NCI-H2227 (cell line): ENCODE data around the gene DENND2C.

Source experiments
- DNase-seq: peaks from one replicate; lab custom pipeline; 2025; ENCODE audit not compliant: unreplicated experiment; lab: John Stamatoyannopoulos, UW

Gene DENND2C

DNA sequence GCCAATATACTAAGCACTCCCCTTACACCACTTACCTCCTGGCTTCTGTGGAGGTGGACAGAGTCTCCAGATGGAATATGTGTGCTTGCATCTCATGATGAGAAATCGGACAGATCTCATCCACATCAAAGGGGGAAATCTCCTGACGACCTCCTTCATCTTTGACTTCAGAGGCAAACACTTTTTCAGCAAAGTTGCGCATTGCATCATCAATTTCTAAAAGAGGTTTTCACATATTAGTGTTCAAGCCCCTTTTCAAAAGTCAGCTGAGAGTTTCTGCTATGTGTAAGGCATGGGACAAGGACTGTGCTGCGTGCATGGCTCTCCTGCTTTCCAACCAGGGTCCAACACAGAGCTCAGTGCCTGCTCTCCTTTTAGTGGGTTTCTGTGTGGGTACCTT is 18.7 kb upstream of the DENND2C start:
- no peak for DNase-seq

DNA sequence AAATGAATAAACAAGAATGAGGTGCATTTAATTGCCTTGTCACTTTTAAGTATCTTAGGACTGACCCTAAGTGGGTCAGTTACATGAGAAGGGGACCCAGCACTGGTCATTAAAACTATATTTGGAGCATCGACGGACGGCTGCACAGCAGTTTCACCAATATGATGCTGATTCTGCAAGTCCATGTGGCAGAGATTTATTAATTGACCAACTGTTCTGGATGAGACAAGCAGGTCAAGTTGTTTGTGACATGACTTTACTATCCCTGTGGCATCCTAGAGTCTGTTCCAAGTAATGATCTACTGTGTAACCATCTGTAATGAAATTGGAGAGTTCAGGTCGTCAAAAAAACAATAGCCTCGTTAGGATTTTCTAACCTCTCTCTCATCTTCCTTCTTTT is 16.0 kb upstream of the DENND2C start:
- no peak for DNase-seq

- no peak for DNase-seq
Observed at GRCh38 chr1:114677691-114678090, 7.8 kb upstream of the DENND2C start.

GRCh38 chr1:114676115-114676514 is 6.3 kb upstream of the DENND2C start:
- DNase-seq = no peak

DNA sequence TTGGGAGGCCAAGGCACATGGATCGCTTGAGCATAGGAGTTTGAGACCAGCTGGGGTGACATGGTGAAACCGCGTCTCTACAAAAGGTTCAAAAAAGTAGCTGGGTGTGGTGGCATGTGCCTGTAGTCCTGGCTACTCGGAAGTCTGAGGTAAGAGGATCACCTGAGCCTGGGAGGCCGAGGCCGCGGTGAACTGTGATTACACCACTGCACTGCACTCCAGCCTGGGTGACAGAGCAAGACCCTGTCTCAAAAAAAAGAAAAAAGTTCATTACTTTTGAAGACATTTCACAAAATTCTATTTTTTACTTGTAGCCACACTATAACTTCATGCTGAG is 2.1 kb upstream of the DENND2C start:
- DNase-seq = no peak

GRCh38 chr1:114671011-114671938 is 1.4 kb upstream of the DENND2C start:
- DNase-seq = peak; percentile 4

DNA sequence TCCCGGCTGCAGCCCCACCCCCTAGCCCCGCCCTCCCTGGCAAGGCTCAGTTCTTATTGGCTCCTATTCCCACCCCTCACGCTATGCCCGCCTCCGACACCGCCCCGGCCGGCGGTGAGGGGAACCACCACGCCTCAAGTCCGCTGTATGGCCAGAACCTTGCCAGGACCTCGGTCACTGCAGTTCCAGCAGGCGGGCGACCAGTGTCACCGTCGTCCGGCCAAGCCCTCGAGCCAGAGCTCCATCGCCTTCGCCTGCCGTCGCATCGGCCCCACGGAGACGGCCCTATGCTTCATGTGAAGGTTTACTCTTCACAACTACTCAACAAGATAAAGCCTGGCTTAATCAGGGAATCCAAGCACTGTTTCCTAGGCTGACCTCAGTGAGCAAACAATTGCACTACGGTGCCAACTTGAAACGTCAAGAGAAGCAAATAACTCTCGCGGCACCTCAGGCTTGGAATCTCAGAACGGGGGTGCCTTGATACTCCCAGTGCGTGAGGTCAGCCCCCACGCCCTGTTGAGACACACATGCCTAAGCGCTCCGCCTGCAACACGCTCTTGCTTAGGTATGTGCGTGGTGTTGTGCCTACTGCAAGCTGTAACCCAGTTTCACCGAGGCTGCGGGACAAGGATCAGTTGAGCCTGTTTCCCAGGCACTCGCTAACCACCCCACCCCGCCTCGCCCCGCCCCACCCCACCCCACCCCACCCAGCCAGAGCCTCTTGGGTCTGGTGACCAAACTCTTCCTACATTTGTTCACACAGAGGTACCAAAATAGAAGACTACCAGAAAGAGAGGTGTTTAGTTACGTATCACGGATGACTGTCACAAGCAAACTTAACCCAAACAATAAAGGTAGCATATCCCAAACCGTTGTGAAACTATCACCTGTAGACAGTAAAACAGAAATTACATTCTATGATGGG is 498 bp upstream of the DENND2C start:
- peak; percentile 81 for DNase-seq

DNA sequence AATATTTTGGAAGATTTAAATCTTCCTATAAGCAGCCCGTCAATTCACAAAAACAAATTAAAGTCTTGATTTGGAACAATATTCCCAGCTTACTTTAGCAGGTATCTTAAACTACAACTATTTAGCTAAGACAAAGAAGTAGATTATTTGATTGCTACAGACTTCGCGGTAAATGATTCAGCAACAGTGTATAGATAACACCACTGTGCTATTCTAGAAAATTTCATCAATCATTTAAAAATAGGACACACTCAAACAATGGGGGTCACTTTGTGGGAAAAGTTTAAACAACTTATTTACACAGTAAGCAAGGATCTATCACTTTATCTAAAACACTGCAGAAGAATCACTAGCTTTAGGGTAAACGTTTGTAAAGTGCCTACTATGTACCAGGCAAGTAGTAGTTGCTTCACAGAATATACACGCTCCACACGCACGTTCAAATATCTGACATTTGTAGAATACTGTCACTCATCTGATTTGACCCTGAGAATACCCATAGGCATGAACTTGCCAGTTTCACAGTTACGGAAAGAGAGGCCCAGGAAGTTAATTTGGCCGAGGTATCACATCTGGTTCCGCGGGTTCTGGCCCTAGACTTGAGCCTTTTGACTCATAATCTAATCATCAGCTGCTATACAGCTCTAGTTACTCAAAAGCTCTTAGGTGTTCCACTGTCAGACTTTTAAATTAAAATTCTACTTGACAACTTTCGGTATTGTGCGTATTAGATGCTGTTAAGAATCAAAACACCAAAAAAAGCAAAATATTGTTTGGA is 876 bp downstream of the DENND2C start:
- no peak for DNase-seq

- no peak for DNase-seq
Observed at GRCh38 chr1:114668373-114668772, 1.5 kb downstream of the DENND2C start.

- DNase-seq = no peak
Observed at GRCh38 chr1:114666954-114667353, 2.9 kb downstream of the DENND2C start.

GRCh38 chr1:114660238-114660637 is 9.6 kb downstream of the DENND2C start:
- no peak for DNase-seq

DNA sequence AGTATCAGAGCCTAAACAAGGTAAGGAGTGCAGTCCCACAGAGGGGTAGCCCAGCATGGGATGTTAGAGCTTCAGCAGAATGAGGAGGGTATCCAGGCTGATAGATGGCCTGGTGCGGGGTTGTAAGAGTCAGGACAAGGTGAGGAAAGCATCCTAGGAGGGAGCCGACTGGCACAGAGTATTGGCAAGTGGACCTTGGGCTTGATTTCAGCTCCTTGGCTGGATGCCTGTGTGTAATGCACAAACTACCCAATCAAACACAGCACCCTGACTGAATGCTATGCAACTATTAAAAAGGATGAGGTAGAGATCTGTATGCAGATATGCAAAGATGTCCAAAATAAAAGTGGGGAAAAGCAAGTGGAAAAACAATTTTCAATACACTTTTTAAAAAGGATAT is 18.0 kb downstream of the DENND2C start:
- no peak for DNase-seq

DNA sequence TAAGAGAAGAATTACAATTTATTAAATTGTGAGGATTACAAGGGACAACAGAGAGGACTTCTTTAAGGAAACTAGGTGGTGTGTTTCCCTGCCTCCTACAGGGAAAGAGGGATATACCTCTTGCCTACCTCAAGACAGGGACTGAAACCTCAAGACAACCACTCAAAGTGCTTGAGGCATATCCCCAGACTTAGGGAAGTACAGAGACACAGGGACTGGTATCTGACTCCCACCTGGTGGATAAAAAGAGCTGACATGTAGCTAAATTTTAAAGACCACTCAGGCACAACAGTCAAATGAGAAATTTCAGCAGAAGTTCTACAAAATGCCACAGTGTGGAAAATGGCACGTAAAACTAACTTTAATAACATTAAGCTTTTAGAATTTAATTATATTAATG is 21.3 kb downstream of the DENND2C start:
- DNase-seq = no peak

DNA sequence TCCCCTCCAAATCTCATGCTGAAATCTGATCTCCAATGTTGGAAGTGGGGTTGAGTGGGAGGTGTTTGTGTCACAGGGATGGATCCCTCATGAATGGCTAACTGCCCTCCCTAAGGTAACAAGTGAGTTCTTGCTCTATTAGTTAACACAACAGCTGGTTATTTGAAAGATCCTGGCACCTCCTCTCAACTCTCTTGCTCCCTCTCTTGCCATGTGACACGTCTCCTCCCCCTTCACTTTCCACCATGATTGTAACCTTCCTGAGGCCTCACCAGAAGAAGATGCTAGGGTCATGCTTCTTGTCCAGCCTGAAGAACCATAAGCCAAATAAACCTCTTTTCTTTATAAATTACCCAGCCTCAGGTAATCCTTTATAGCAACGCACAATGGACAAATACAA is 28.5 kb downstream of the DENND2C start:
- DNase-seq = no peak

GRCh38 chr1:114638910-114639309 is 30.9 kb downstream of the DENND2C start:
- no peak for DNase-seq

DNA sequence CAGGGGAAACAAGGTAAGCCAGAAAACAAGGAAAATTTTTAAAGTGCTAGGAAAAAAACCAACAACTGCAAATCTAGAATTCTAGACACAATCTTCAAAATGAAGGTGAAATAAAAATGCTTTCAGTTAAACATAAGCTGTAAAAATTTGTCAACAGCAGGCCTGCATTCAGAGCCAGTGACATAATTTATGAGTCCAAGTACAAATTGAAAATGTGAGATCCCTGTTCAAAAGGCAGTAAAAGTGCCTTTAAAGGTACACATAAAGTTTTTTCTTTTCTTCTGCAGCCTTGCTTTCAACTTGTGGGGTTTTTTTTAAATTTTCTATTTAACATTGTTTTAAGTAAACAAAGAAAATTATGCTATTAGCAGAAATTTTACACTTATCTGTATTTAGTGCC is 37.4 kb downstream of the DENND2C start:
- no peak for DNase-seq

- no peak for DNase-seq
Observed at GRCh38 chr1:114627107-114627506, 42.7 kb downstream of the DENND2C start.

DNA sequence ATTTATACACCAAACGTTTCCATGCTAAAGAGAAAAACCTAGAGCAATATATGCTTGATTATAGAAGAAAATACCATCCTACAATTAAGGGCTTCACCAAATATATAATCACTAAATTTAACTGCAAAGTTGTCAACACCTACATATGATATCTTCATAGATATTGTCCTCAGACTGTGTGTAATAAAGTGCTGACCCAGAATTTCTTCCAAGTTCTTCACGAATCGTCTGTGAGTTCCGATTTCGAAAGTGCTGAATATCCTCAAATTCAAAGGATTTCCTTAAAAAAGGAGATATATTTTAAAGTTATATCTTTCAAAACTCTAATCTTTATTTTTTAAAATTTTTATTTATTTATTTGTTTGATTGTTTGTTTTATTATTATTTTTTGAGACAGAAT is 46.5 kb downstream of the DENND2C start:
- no peak for DNase-seq

GRCh38 chr1:114620419-114620818 is 49.4 kb downstream of the DENND2C start:
- no peak for DNase-seq

- no peak for DNase-seq
Observed at GRCh38 chr1:114618606-114619005, 51.2 kb downstream of the DENND2C start.

DNA sequence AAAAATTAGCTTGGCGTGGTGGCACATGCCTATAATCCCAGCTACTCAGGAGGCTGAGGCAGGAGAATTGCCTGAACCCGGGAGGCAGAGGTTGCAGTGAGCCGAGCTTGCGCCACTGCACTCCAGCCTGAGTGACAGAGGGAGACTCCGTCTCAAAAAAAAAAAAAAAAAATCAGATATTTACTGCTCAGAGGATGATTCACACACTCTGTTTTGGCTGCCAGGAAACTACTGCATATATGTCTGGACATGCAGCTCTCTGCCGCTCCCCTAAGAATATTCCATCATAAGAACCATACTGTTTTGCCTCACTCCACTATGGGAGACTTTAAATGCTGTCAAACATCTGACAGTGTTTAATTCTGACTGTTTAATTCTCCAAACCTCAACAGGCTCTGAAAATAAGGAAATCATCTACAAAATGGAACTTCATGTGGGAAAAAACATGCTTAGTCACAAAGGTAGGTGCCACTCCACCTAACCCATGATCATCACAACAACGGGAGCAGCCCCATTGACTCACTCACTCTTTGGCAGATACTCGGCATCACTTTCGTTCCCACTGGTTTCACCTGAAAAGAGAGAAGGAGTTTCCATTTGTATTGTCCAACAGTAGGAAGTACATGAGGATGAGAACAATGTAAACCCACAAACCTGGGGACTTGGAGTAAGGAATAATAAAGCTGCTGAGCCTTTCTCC is 59.2 kb downstream of the DENND2C start:
- DNase-seq = no peak
